Ishikawa (cell line): ENCODE measurements around the gene HPSE.

Experiments
- CEBPB ChIP-seq: IDR thresholded peaks from 2 replicates; pipeline ENCODE4 v1.6.1; 2012
- CREB1 ChIP-seq: IDR thresholded peaks from 2 replicates; pipeline ENCODE4 v1.6.1; 2012; ENCODE audit warnings: low read depth
- EGR1 ChIP-seq: IDR thresholded peaks from 2 replicates; pipeline ENCODE4 v1.6.1; 2012
- FOXM1 ChIP-seq: IDR thresholded peaks from 2 replicates; pipeline ENCODE4 v1.6.1; 2012; ENCODE audit warnings: low read depth, borderline replicate concordance
- MAX ChIP-seq: IDR thresholded peaks from 2 replicates; pipeline ENCODE4 v1.6.1; 2012
- NFIC ChIP-seq: IDR thresholded peaks from 2 replicates; pipeline ENCODE4 v1.6.1; 2012
- RAD21 ChIP-seq: IDR thresholded peaks from 2 replicates; pipeline ENCODE4 v1.6.1; 2012; ENCODE audit warnings: low read depth
- REST ChIP-seq: IDR thresholded peaks from 2 replicates; pipeline ENCODE4 v1.6.1; 2012; ENCODE audit warnings: low read depth, mild to moderate bottlenecking
- TAF1 ChIP-seq: IDR thresholded peaks from 2 replicates; pipeline ENCODE4 v1.6.1; 2012; ENCODE audit warnings: low read depth, mild to moderate bottlenecking
- TCF12 ChIP-seq: IDR thresholded peaks from 2 replicates; pipeline ENCODE4 v1.6.1; 2012; ENCODE audit warnings: low read depth
- TEAD4 ChIP-seq: IDR thresholded peaks from 2 replicates; pipeline ENCODE4 v1.6.1; 2012
- USF1 ChIP-seq: IDR thresholded peaks from 2 replicates; pipeline ENCODE4 v1.6.1; 2012
- YY1 ChIP-seq: IDR thresholded peaks from 2 replicates; pipeline ENCODE4 v1.6.1; 2012; ENCODE audit warnings: low read depth
- ZBTB7A ChIP-seq: IDR thresholded peaks from 2 replicates; pipeline ENCODE4 v1.6.1; 2012; ENCODE audit warnings: low read depth

The HPSE gene

GRCh38 chr4:83272900-83273299 is 61.7 kb downstream of the HPSE start:
- TF ChIP-seq NFIC (no peak), CREB1 (no peak), YY1 (no peak), TCF12 (no peak), MAX (no peak)

GRCh38 chr4:83269256-83269655 is 65.4 kb downstream of the HPSE start:
- TF ChIP-seq EGR1, result no peak
- TF ChIP-seq USF1, result no peak

- TF ChIP-seq REST (no peak), FOXM1 (no peak), CEBPB (no peak)
These were observed 66.2 kb downstream of the HPSE start for GRCh38 chr4:83268491-83268890.

GRCh38 chr4:83267830-83268475 is 66.7 kb downstream of the HPSE start:
- TF ChIP-seq FOXM1 (no peak), MAX (no peak), ZBTB7A (no peak)

GRCh38 chr4:83267121-83267829 is 67.4 kb downstream of the HPSE start:
- TF ChIP-seq TEAD4, result no peak
- no peak for TF ChIP-seq EGR1
- no peak for TF ChIP-seq RAD21
- TF ChIP-seq CREB1, result no peak
- TF ChIP-seq USF1, result no peak
- no peak for TF ChIP-seq FOXM1
- TF ChIP-seq NFIC, result no peak
- TF ChIP-seq CEBPB, result no peak
- no peak for TF ChIP-seq MAX
- TF ChIP-seq YY1, result no peak

- TF ChIP-seq USF1 (no peak), TAF1 (no peak), NFIC (no peak), CEBPB (no peak), MAX (no peak), REST (no peak)
These were observed 68.0 kb downstream of the HPSE start for GRCh38 chr4:83266689-83267088.

GRCh38 chr4:83263106-83263505 is 71.5 kb downstream of the HPSE start:
- TF ChIP-seq YY1 (no peak), EGR1 (no peak), RAD21 (no peak), USF1 (no peak), MAX (no peak), CREB1 (no peak), TCF12 (no peak), REST (no peak), CEBPB (no peak), TAF1 (no peak), FOXM1 (no peak)
